HFF-Myc (cell line): Measurements from ENCODE around the gene RNF26.

Experiments
- DNase-seq: peaks from one replicate; pipeline ENCODE4 v3.0.0-alpha.2; 2011; ENCODE audit warnings: low read depth; ENCODE audit errors: extremely low read depth
- H3K4me3 ChIP-seq: replicated peaks from 2 replicates; pipeline ENCODE4 v1.5.1; 2011; ENCODE audit warnings: low read depth, mild to moderate bottlenecking, control low read depth, low read length
- CTCF ChIP-seq: IDR thresholded peaks from 2 replicates; pipeline ENCODE4 v1.5.1; 2012; ENCODE audit warnings: mild to moderate bottlenecking, low read depth, low read length, control low read depth; ENCODE audit errors: missing control alignments

RNF26 gene

GRCh38 chr11:119372260-119373058 is 38.1 kb downstream of the RNF26 start:
- no peak for DNase-seq
- no peak overlapping the region for H3K4me3 ChIP-seq
- TF ChIP-seq CTCF = no peak

GRCh38 chr11:119373059-119373920 is 39.0 kb downstream of the RNF26 start:
- no peak for TF ChIP-seq CTCF
- no peak overlapping the region for H3K4me3 ChIP-seq
- DNase-seq = no peak

GRCh38 chr11:119373921-119374631 is 39.7 kb downstream of the RNF26 start:
- peak; percentile 97 for TF ChIP-seq CTCF
- no peak overlapping the region for H3K4me3 ChIP-seq
- no peak for DNase-seq

- no peak for TF ChIP-seq CTCF
- H3K4me3 ChIP-seq = no peak overlapping the region
Observed at GRCh38 chr11:119374632-119375336, 40.5 kb downstream of the RNF26 start.

GRCh38 chr11:119375337-119376196 is 41.2 kb downstream of the RNF26 start:
- TF ChIP-seq CTCF = no peak
- no peak for DNase-seq
- H3K4me3 ChIP-seq = no peak overlapping the region

More at GRCh38 chr11:119374632-119375336, 40.5 kb downstream of the RNF26 start:
- no peak for DNase-seq
